MCF 10A (cell line): ENCODE data around the gene NFRKB. TPM values are rescaled to one million over a fixed set of nuclear protein-coding genes. Genes with fewer than 3 reads are reported as not detected.

Source experiments
- Bru-seq: library from RNA; stranded (reverse); fragments of 400-500 nt; gene quantifications from one replicate; lab custom pipeline; 2021; lab: Mats Ljungman, UMichigan
- BruChase-seq, 2 experiments: library from RNA; stranded (reverse); fragments of 400-500 nt; gene quantifications; one replicate each; lab custom pipeline; 2021; lab: Mats Ljungman, UMichigan
- BruUV-seq: library from RNA; stranded (reverse); fragments of 400-500 nt; replicated peaks from 2 replicates; lab custom pipeline; 2021; lab: Mats Ljungman, UMichigan
- CTCF ChIA-PET: fragments of 300-600 bp; sonication (Branson Sonifier 250); formaldehyde crosslinking; extraction: SDS; loops from one replicate; lab custom pipeline; 2021; ENCODE audit warnings: antibody characterized with exemption, inconsistent platforms; lab: Yijun Ruan, JAX
- POLR2A ChIA-PET: fragments of 300-600, 350-650 bp; sonication (Branson Sonifier 250); formaldehyde crosslinking; extraction: SDS; loops from one replicate; lab custom pipeline; 2020; ENCODE audit warnings: antibody characterized with exemption, inconsistent platforms; lab: Yijun Ruan, JAX
- DNase-seq: peaks from one replicate; pipeline ENCODE4 v3.0.0-alpha.2; 2018; ENCODE audit not compliant: unreplicated experiment
- H3K27ac Mint-ChIP-seq: one replicate; pipeline ENCODE4 v1.8.0; 2022; ENCODE audit warnings: mild to moderate bottlenecking, low read depth, mixed read lengths; ENCODE audit not compliant: unreplicated experiment
- H3K27me3 Mint-ChIP-seq: one replicate; pipeline ENCODE4 v1.8.0; 2022; ENCODE audit warnings: mixed read lengths; ENCODE audit not compliant: insufficient read depth, unreplicated experiment
- H3K36me3 Mint-ChIP-seq: one replicate; pipeline ENCODE4 v1.8.0; 2022; ENCODE audit warnings: mild to moderate bottlenecking, moderate library complexity, mixed read lengths; ENCODE audit not compliant: insufficient read depth, unreplicated experiment
- H3K4me1 Mint-ChIP-seq: one replicate; pipeline ENCODE4 v1.8.0; 2022; ENCODE audit warnings: mixed read lengths; ENCODE audit not compliant: insufficient read depth, unreplicated experiment
- H3K4me3 Mint-ChIP-seq: one replicate; pipeline ENCODE4 v1.8.0; 2022; ENCODE audit warnings: mild to moderate bottlenecking, moderate library complexity, mixed read lengths; ENCODE audit not compliant: unreplicated experiment
- H3K9me3 Mint-ChIP-seq: one replicate; pipeline ENCODE4 v1.8.0; 2022; ENCODE audit warnings: mixed read lengths; ENCODE audit not compliant: unreplicated experiment
- CTCF ChIP-seq: fragments of 200-600 bp; IDR thresholded peaks from one replicate; pipeline ENCODE4 v1.8.0; 2022; ENCODE audit warnings: antibody characterized with exemption, mild to moderate bottlenecking; ENCODE audit not compliant: unreplicated experiment
- intact Hi-C: fragments of 100-400 bp; cut with micrococcal nuclease; formaldehyde crosslinking; loops from 2 replicates; pipeline ENCODE4 v1.14.1; 2022
- long read RNA-seq: library from polyadenylated mRNA; stranded (forward); transcript quantifications from one replicate; pipeline ENCODE4 v2.0.0, GENCODE V29; 2022
- total RNA-seq: library from RNA; stranded (reverse); gene quantifications from 2 replicates; pipeline ENCODE4 v1.2.3, GENCODE V29; 2022

The NFRKB gene
- total RNA-seq (34.0 and 37.4 TPM in 2 replicates), Bru-seq, nascent RNA (percentile 74 among the genes with signal in this experiment), BruChase-seq, experiment 1, labeled RNA remaining after a 6-hour chase (percentile 83 among the genes with signal in this experiment), BruChase-seq, experiment 2, labeled RNA remaining after a 2-hour chase (percentile 83 among the genes with signal in this experiment)
- long read RNA-seq, partial matches to known transcripts, result 25 of 59 reads
- long read RNA-seq, other reads (novel, unspliced or antisense), result 34 of 59 reads

GRCh38 chr11:129895126-129896041 lies at the start of gene NFRKB:
TSS of gene NFRKB (minus strand) at chr11:129895578. CDS start at chr11:129892849, 2,729 bp downstream.
- Mint-ChIP-seq H3K9me3 (no peaks in the 10 kb centered on the region), H3K27me3 (no peaks in the 10 kb centered on the region), H3K4me3 (peak within 1 kb of the TSS; percentile 81), H3K4me1 (peaks cover 10% of the 10 kb centered on the region), H3K27ac (peak within 1 kb of the TSS; percentile 70), H3K36me3 (peaks cover 42% of the 10 kb centered on the region)
- CTCF ChIA-PET, result interaction anchor here (0.6 to 2.3 kb wide), 10 partner anchors 9 to 806 kb away, joined by 3 to 18 read pairs (median 3); no protein-coding TSS in a partner anchor
- no peak for TF ChIP-seq CTCF
- no TSS peak for BruUV-seq
- intact Hi-C loops, result loop anchor here (1.0 kb wide), 1 partner anchor 110 kb away; no protein-coding TSS in a partner anchor
- DNase-seq, result peak; percentile 80
- POLR2A ChIA-PET, result interaction anchor here (0.6 to 2.7 kb wide), 25 partner anchors 9 to 265 kb away, joined by 3 to 32 read pairs (median 6); partner anchors contain the start of genes PRDM10 and ST14

- no peak for TF ChIP-seq CTCF
- ChIA-PET POLR2A (no interaction called here), CTCF (no interaction called here)
- no peaks in the 10 kb centered on the region for H3K9me3 Mint-ChIP-seq
- H3K36me3 Mint-ChIP-seq, result peaks cover 25% of the 10 kb centered on the region
- no peaks in the 10 kb centered on the region for H3K4me1 Mint-ChIP-seq
- no peaks in the 10 kb centered on the region for H3K27me3 Mint-ChIP-seq
- no TSS peak for BruUV-seq
- H3K27ac Mint-ChIP-seq, result no peak overlapping the region
- intact Hi-C loops, result loop anchor here (1.0 kb wide), 1 partner anchor 49 kb away; no protein-coding TSS in a partner anchor
- H3K4me3 Mint-ChIP-seq, result no peak overlapping the region
- DNase-seq, result no peak
Measured at GRCh38 chr11:129944696-129945095, 49.3 kb upstream of the NFRKB start.

GRCh38 chr11:129943036-129943435 lies 47.7 kb upstream of the NFRKB start:
- no peak for DNase-seq
- TF ChIP-seq CTCF, result no peak
- Mint-ChIP-seq H3K27me3 (no peaks in the 10 kb centered on the region), H3K9me3 (no peaks in the 10 kb centered on the region), H3K36me3 (peaks cover 25% of the 10 kb centered on the region), H3K4me3 (no peak overlapping the region), H3K27ac (no peak overlapping the region), H3K4me1 (no peaks in the 10 kb centered on the region)
- POLR2A ChIA-PET, result no interaction called here
- CTCF ChIA-PET, result no interaction called here
- BruUV-seq, result no TSS peak
- intact Hi-C loops, result no loop called here
